ENCODE data around the gene RHOT2. TPM values are rescaled to one million over a fixed set of nuclear protein-coding genes. Genes with fewer than 3 reads are reported as not detected.

RHOT2 gene
- total RNA-seq, 4 donors from 2014 or later = 68.6 to 188 (median 106) TPM

DNA sequence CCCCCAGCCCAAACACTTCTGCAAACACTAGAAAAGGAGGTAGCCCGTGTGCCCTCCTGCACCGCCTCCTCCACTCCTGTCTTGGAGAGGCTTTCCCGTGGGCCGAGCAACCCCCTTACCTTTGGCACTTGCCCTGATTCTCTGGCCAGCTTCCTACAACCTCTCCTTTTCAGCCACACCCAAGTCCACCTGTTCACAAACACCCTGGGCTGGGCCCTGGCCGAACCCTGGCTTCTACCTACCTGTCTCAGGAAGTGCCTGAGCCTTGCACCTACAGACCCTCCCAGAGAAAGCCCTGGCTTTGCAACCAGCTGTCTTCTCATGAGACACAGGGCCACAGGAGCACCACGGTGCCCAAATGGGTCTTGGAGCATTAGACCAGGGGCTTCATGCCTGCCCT is 51.0 kb downstream of the RHOT2 start:
- DNase-seq (ENCODE audit: low spot score in 2 of 2) = no peak
- Histone ChIP-seq H3K4me1 (peaks cover 0 to 75% (median 47%) of the 10 kb centered on the region in 4 donors), H3K27ac (peak overlapping the region in 2 of 4 donors; percentile 88), H3K9me3 (no peaks in the 10 kb centered on the region), H3K36me3 (no peaks in the 10 kb centered on the region), H3K27me3 (no peaks in the 10 kb centered on the region), H3K4me3 (no peak overlapping the region)
- TF ChIP-seq EP300 (IDR thresholded peaks at IDR 0.05) (no peak), POLR2A (IDR thresholded peaks at IDR 0.05) (no peak)
- TF ChIP-seq, protein P1, sequence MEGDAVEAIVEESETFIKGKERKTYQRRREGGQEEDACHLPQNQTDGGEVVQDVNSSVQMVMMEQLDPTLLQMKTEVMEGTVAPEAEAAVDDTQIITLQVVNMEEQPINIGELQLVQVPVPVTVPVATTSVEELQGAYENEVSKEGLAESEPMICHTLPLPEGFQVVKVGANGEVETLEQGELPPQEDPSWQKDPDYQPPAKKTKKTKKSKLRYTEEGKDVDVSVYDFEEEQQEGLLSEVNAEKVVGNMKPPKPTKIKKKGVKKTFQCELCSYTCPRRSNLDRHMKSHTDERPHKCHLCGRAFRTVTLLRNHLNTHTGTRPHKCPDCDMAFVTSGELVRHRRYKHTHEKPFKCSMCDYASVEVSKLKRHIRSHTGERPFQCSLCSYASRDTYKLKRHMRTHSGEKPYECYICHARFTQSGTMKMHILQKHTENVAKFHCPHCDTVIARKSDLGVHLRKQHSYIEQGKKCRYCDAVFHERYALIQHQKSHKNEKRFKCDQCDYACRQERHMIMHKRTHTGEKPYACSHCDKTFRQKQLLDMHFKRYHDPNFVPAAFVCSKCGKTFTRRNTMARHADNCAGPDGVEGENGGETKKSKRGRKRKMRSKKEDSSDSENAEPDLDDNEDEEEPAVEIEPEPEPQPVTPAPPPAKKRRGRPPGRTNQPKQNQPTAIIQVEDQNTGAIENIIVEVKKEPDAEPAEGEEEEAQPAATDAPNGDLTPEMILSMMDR (IDR thresholded peaks at IDR 0.05) = no peak
- 62 to 77% methylated on average over 6 of the region's 6 CpGs for WGBS, 2 donors

GRCh38 chr16:719815-720446 is 52.0 kb downstream of the RHOT2 start:
- DNase-seq (ENCODE audit: low spot score in 2 of 2) = no peak
- H3K27me3 ChIP-seq = no peaks in the 10 kb centered on the region
- TF ChIP-seq POLR2A (IDR thresholded peaks at IDR 0.05) (no peak), EP300 (IDR thresholded peaks at IDR 0.05) (no peak)
- TF ChIP-seq, protein P1 (IDR thresholded peaks at IDR 0.05) = no peak
- 6 to 11% methylated on average over 15 to 16 of the region's 16 CpGs for WGBS, 2 donors
- no peaks in the 10 kb centered on the region for H3K9me3 ChIP-seq
- no peaks in the 10 kb centered on the region for H3K36me3 ChIP-seq
- peaks cover 0 to 66% (median 41%) of the 10 kb centered on the region in 4 donors for H3K4me1 ChIP-seq
- H3K4me3 ChIP-seq = peak overlapping the region; percentile 65 to 91 (median 81)
- H3K27ac ChIP-seq = peak overlapping the region; percentile 72 to 93 (median 88)

- peak overlapping the region; percentile 65 to 91 (median 81) for H3K4me3 ChIP-seq
- peaks cover 0 to 62% (median 41%) of the 10 kb centered on the region in 4 donors for H3K4me1 ChIP-seq
- peak overlapping the region; percentile 72 to 93 (median 88) for H3K27ac ChIP-seq
- no peaks in the 10 kb centered on the region for H3K27me3 ChIP-seq
- H3K36me3 ChIP-seq = no peaks in the 10 kb centered on the region
- TF ChIP-seq, protein P1 (IDR thresholded peaks at IDR 0.05) = peak in 1 of 5 experiments; percentile 5
- TF ChIP-seq EP300 (IDR thresholded peaks at IDR 0.05) = peak in 1 of 2 donors; percentile 47
- TF ChIP-seq POLR2A (IDR thresholded peaks at IDR 0.05) = no peak
- 0 to 1% methylated on average over 19 to 37 of the region's 38 CpGs for WGBS, 2 donors
- H3K9me3 ChIP-seq = no peaks in the 10 kb centered on the region
- no peak for DNase-seq (ENCODE audit: low spot score in 2 of 2)
Measured at GRCh38 chr16:720447-720989, 52.6 kb downstream of the RHOT2 start.

DNA sequence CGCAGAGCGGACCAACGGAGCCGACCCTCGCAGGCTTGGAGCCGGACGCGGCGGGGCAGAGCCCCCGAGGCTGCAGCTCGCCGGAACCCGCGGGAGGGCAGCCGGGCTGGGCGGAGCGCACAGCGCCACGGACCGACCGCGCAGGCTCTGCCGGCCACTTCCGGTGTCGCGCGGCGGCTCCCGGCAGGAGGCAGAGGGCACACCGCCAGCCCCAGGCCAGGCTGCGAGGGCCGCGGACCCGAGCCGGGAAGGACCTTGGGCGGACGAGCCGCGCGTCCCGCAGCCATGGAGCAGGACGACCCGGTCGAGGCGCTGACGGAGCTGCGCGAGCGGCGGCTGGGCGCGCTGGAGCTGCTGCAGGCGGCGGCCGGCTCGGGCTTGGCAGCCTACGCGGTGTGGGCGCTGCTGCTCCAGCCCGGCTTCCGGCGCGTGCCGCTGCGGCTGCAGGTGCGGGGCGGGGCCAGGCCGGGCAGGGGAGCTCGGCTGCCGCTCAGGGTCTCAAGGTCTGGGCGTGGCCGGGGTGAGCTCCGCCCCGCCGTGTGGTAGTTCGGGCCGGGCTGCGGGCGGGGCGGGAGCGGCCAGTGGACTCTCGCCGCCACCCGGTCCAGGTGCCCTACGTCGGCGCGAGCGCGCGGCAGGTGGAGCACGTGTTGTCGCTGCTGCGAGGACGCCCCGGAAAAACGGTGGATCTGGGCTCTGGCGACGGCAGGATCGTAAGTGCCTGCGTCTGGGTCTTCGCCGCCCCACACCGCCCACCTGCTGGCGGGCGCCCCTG is 53.2 kb downstream of the RHOT2 start, which contains the start of gene ANTKMT:
Gene ANTKMT (plus strand): TSS at position 157 of the 775 bp plus-strand sequence. CDS start 129 bp downstream, at position 286.
- peak within 1 kb of the TSS; percentile 65 to 91 (median 81) for H3K4me3 ChIP-seq
- H3K27me3 ChIP-seq = peaks cover 0 to 2% of the 10 kb centered on the region in 2 donors
- no peaks in the 10 kb centered on the region for H3K9me3 ChIP-seq
- peaks cover 0 to 56% (median 38%) of the 10 kb centered on the region in 4 donors for H3K4me1 ChIP-seq
- H3K27ac ChIP-seq = peak within 1 kb of the TSS; percentile 72 to 93 (median 88)
- 0 to 3% methylated on average over 32 to 76 of the region's 106 CpGs for WGBS, 2 donors
- peak; percentile 36 for DNase-seq (ENCODE audit: low spot score in 2 of 2)
- no peaks in the 10 kb centered on the region for H3K36me3 ChIP-seq
- TF ChIP-seq EP300 (IDR thresholded peaks at IDR 0.05) (no peak), POLR2A (IDR thresholded peaks at IDR 0.05) (peak; percentile 25 to 48)
- TF ChIP-seq, protein P1 (IDR thresholded peaks at IDR 0.05) = peak in 2 of 5 experiments; percentile 36 to 73
